ENCODE results near the gene SPHK2.
"Not testable (repeated sequence)": the region's sequence is repeated elsewhere in the genome, so short reads cannot be mapped to it uniquely, and the experiment has no call there.

SPHK2 gene, protein sequence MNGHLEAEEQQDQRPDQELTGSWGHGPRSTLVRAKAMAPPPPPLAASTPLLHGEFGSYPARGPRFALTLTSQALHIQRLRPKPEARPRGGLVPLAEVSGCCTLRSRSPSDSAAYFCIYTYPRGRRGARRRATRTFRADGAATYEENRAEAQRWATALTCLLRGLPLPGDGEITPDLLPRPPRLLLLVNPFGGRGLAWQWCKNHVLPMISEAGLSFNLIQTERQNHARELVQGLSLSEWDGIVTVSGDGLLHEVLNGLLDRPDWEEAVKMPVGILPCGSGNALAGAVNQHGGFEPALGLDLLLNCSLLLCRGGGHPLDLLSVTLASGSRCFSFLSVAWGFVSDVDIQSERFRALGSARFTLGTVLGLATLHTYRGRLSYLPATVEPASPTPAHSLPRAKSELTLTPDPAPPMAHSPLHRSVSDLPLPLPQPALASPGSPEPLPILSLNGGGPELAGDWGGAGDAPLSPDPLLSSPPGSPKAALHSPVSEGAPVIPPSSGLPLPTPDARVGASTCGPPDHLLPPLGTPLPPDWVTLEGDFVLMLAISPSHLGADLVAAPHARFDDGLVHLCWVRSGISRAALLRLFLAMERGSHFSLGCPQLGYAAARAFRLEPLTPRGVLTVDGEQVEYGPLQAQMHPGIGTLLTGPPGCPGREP

GRCh38 chr19:48618916-48619691 is at the start of gene SPHK2, which contains the start of gene RPL18:
TSS of gene SPHK2 (plus strand) at chr19:48619506. CDS start at chr19:48620515, 1,009 bp downstream.
TSS of gene RPL18 (minus strand) at chr19:48619178. CDS start at chr19:48619143, 35 bp downstream.
- DNase-seq (ENCODE audit: low read depth) = peak; percentile 99
- H3K4me3 ChIP-seq (ENCODE audit: low read depth, low read length) = peak within 1 kb of the TSS; percentile 93
- TF ChIP-seq, protein P1, sequence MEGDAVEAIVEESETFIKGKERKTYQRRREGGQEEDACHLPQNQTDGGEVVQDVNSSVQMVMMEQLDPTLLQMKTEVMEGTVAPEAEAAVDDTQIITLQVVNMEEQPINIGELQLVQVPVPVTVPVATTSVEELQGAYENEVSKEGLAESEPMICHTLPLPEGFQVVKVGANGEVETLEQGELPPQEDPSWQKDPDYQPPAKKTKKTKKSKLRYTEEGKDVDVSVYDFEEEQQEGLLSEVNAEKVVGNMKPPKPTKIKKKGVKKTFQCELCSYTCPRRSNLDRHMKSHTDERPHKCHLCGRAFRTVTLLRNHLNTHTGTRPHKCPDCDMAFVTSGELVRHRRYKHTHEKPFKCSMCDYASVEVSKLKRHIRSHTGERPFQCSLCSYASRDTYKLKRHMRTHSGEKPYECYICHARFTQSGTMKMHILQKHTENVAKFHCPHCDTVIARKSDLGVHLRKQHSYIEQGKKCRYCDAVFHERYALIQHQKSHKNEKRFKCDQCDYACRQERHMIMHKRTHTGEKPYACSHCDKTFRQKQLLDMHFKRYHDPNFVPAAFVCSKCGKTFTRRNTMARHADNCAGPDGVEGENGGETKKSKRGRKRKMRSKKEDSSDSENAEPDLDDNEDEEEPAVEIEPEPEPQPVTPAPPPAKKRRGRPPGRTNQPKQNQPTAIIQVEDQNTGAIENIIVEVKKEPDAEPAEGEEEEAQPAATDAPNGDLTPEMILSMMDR (IDR thresholded peaks at IDR 0.05; ENCODE audit: low read depth, low read length, missing control alignments) = no peak

- H3K4me3 ChIP-seq (ENCODE audit: low read depth, low read length) = no peak overlapping the region
- DNase-seq (ENCODE audit: low read depth) = no peak
- TF ChIP-seq, protein P1 (IDR thresholded peaks at IDR 0.05; ENCODE audit: low read depth, low read length, missing control alignments) = no peak
These were observed 49.5 kb upstream of the SPHK2 start for GRCh38 chr19:48569814-48570213.

GRCh38 chr19:48571378-48572162 is 47.7 kb upstream of the SPHK2 start:
- no peak for DNase-seq (ENCODE audit: low read depth)
- H3K4me3 ChIP-seq (ENCODE audit: low read depth, low read length) = no peak overlapping the region
- TF ChIP-seq, protein P1 (IDR thresholded peaks at IDR 0.05; ENCODE audit: low read depth, low read length, missing control alignments) = no peak

DNA sequence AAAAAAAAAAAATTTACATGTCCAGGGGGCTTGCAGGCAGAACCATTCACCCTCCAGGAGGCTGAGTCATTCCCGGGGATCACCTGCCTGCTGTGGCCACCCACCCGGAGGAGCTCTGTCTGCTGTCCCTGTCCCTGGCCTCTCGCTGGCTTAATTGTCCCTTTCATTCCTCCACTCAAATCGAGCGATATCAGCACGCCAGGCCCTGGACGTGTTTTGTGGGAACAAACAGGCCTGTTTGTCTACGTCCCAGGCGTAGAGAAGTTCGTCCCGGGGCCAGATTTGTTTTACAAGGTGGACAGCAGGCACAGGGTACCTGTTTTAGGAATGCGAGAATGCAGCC is 46.2 kb upstream of the SPHK2 start:
- TF ChIP-seq, protein P1 (IDR thresholded peaks at IDR 0.05; ENCODE audit: low read depth, low read length, missing control alignments) = no peak
- no peak for DNase-seq (ENCODE audit: low read depth)
- H3K4me3 ChIP-seq (ENCODE audit: low read depth, low read length) = no peak overlapping the region

- no peak for DNase-seq (ENCODE audit: low read depth)
- TF ChIP-seq, protein P1 (IDR thresholded peaks at IDR 0.05; ENCODE audit: low read depth, low read length, missing control alignments) = no peak
- H3K4me3 ChIP-seq (ENCODE audit: low read depth, low read length) = no peak overlapping the region
These were observed 43.2 kb upstream of the SPHK2 start for GRCh38 chr19:48575931-48576622.

DNA sequence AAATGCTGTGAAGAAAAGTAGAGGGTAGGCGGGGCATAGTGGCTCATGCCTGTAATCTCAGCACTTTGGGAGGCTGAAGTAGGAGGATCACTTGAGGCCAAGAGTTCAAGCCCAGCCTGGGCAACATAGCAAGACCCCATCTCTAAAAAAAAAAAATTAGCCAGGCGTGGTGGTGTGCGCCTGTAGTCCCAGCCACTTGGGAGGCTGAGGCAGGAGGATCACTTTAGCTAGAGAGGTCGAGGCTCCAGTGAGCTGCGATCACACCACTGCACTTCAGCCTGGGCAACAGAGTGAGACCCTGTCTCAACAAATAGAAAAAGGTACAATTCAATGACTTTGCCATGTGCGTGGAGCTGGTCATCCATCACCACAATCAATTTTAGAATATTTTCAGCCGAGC is 41.4 kb upstream of the SPHK2 start:
- DNase-seq (ENCODE audit: low read depth) = not testable (repeated sequence)

More for the DNA sequence above, 41.4 kb upstream of the SPHK2 start:
- H3K4me3 ChIP-seq (ENCODE audit: low read depth, low read length) = not testable (repeated sequence)

Data from GM12864 (cell line).